ENCODE measurements around the gene CFAP99.

The CFAP99 gene

GRCh38 chr4:2478229-2478628, 59.5 kb downstream of the CFAP99 start:
- no peak for DNase-seq

- DNase-seq, result no peak
Measured at GRCh38 chr4:2480649-2481048, 61.9 kb downstream of the CFAP99 start.

- DNase-seq, result no peak
Measured at GRCh38 chr4:2482192-2482591, 63.4 kb downstream of the CFAP99 start.

GRCh38 chr4:2482693-2483092, 63.9 kb downstream of the CFAP99 start:
- DNase-seq, result peak in 1 of 5 experiments; percentile 77

GRCh38 chr4:2483237-2483636, 64.5 kb downstream of the CFAP99 start:
- DNase-seq, result no peak

- no peak for DNase-seq
Measured at GRCh38 chr4:2484185-2484584, 65.4 kb downstream of the CFAP99 start.

- DNase-seq, result peak; percentile 19 to 85 (median 48)
Measured at GRCh38 chr4:2484993-2485392, 66.2 kb downstream of the CFAP99 start.

- DNase-seq, result no peak
Measured at GRCh38 chr4:2485956-2486355, 67.2 kb downstream of the CFAP99 start.

GRCh38 chr4:2486981-2487380, 68.2 kb downstream of the CFAP99 start:
- no peak for DNase-seq

GRCh38 chr4:2487632-2488031, 68.9 kb downstream of the CFAP99 start:
- DNase-seq, result peak in 1 of 5 experiments; percentile 37

- DNase-seq, result no peak
Measured at GRCh38 chr4:2489081-2489805, 70.5 kb downstream of the CFAP99 start.

GRCh38 chr4:2489841-2490552, 71.2 kb downstream of the CFAP99 start:
- DNase-seq, result no peak

- DNase-seq, result no peak
Measured at GRCh38 chr4:2492970-2493369, 74.2 kb downstream of the CFAP99 start.

GRCh38 chr4:2494992-2495391, 76.2 kb downstream of the CFAP99 start:
- no peak for DNase-seq

GRCh38 chr4:2497324-2497723, 78.6 kb downstream of the CFAP99 start:
- no peak for DNase-seq

GRCh38 chr4:2497931-2498330, 79.2 kb downstream of the CFAP99 start:
- no peak for DNase-seq

GRCh38 chr4:2500547-2500946, 81.8 kb downstream of the CFAP99 start:
- peak in 1 of 5 experiments; percentile 52 for DNase-seq

GRCh38 chr4:2501034-2501594, 82.4 kb downstream of the CFAP99 start:
- no peak for DNase-seq

- no peak for DNase-seq
Measured at GRCh38 chr4:2503809-2504208, 85.1 kb downstream of the CFAP99 start.

GRCh38 chr4:2507259-2507658, 88.5 kb downstream of the CFAP99 start:
- no peak for DNase-seq

GRCh38 chr4:2507855-2508254, 89.1 kb downstream of the CFAP99 start:
- DNase-seq, result no peak

- DNase-seq, result no peak
Measured at GRCh38 chr4:2510351-2511259, 91.8 kb downstream of the CFAP99 start.

- DNase-seq, result peak in 2 of 5 experiments; percentile 48 to 60
Measured at GRCh38 chr4:2511645-2512131, 92.9 kb downstream of the CFAP99 start.

Data from T-helper 2 cell (primary cell).